ENCODE data around the gene SHPK.

SHPK gene

GRCh38 chr17:3559270-3559645 is 76.8 kb downstream of the SHPK start:
- no peaks in the 10 kb centered on the region; the same call in 1 of the 2 replicates for H3K4me1 ChIP-seq (ENCODE audit: control insufficient read depth, insufficient read depth, low read length)
- H3K9me3 ChIP-seq (ENCODE audit: control insufficient read depth, insufficient read depth, low read depth, low read length) = no peaks in the 10 kb centered on the region
- POLR2A ChIA-PET = no interaction called here

More at GRCh38 chr17:3559270-3559645, 76.8 kb downstream of the SHPK start:
- H3K4me3 ChIP-seq (ENCODE audit: low read depth, low read length) = no peak overlapping the region
- H3K27ac ChIP-seq (ENCODE audit: extremely low read depth, low read depth, low read length) = no peak overlapping the region
- no peaks in the 10 kb centered on the region for H3K36me3 ChIP-seq (ENCODE audit: control insufficient read depth in 2 of 2, insufficient read depth in 1 of 2, low read length in 2 of 2)
- CTCF ChIA-PET = no interaction called here
- no peak for TF ChIP-seq ZNF433 (tag by site-specific recombination; IDR thresholded peaks at IDR 0.05; ENCODE audit: low read depth)
- TF ChIP-seq ZNF600 (tag by site-specific recombination; IDR thresholded peaks at IDR 0.05) = no peak
- no peak for TF ChIP-seq PRDM2 (tag by site-specific recombination; IDR thresholded peaks at IDR 0.05; ENCODE audit: borderline replicate concordance)
- no peak for TF ChIP-seq ZNF335 (tag by site-specific recombination; conservative IDR thresholded peaks at IDR 0.05)
- no peak for TF ChIP-seq ZNF580 (tag by site-specific recombination; IDR thresholded peaks at IDR 0.05)
- no peak for TF ChIP-seq PATZ1 (tag by site-specific recombination; IDR thresholded peaks at IDR 0.05)
- TF ChIP-seq ZNF560 (tag by site-specific recombination; IDR thresholded peaks at IDR 0.05; ENCODE audit: borderline replicate concordance) = no peak
- no peak for TF ChIP-seq ZNF239 (tag by site-specific recombination; IDR thresholded peaks at IDR 0.05)
- no peak for TF ChIP-seq ZNF2 (tag by site-specific recombination; IDR thresholded peaks at IDR 0.05)
- TF ChIP-seq BCL6B (tag by site-specific recombination; IDR thresholded peaks at IDR 0.05) = no peak
- TF ChIP-seq ZSCAN18 (tag by site-specific recombination; IDR thresholded peaks at IDR 0.05) = no peak
- TF ChIP-seq ZNF76 (tag by site-specific recombination; IDR thresholded peaks at IDR 0.05; ENCODE audit: borderline replicate concordance, low read depth) = no peak
- TF ChIP-seq PRDM10 (tag by site-specific recombination; IDR thresholded peaks at IDR 0.05) = no peak
- TF ChIP-seq BCL11B (tag by site-specific recombination; IDR thresholded peaks at IDR 0.05; ENCODE audit: low read depth) = no peak
- no peak for TF ChIP-seq ZBTB11 (tag by site-specific recombination; conservative IDR thresholded peaks at IDR 0.05; ENCODE audit: low read depth)
- TF ChIP-seq GLIS1 (tag by site-specific recombination; IDR thresholded peaks at IDR 0.05) = no peak

Measured in HEK293 (cell line).